Neuronal stem cell (in vitro differentiated cells): Measurements from ENCODE around the gene ACTRT2.
A peak's percentile ranks its signal among the peaks of the same experiment; 100 is the strongest.

ENCODE experiments used
- DNase-seq: peaks from one replicate; pipeline ENCODE4 v3.0.0-alpha.2; 2013; ENCODE audit warnings: low spot score
- H2AFZ ChIP-seq: one replicate; pipeline ENCODE4 v1.6.1; 2013; ENCODE audit warnings: mild to moderate bottlenecking, low read length, inconsistent platforms
- H2AK5ac ChIP-seq: 2 replicates; pipeline ENCODE4 v1.6.1; 2013; ENCODE audit warnings: low read depth, mild to moderate bottlenecking, inconsistent platforms, low read length, moderate library complexity, mixed read lengths
- H2BK120ac ChIP-seq: 2 replicates; pipeline ENCODE4 v1.6.1; 2013; ENCODE audit warnings: low read depth, mild to moderate bottlenecking, inconsistent platforms, low read length, moderate library complexity, mixed read lengths
- H2BK12ac ChIP-seq: one replicate; pipeline ENCODE4 v1.6.1; 2013; ENCODE audit warnings: low read length, inconsistent platforms
- H2BK15ac ChIP-seq: 2 replicates; pipeline ENCODE4 v1.6.1; 2013; ENCODE audit warnings: mild to moderate bottlenecking, low read length, inconsistent platforms, mixed read lengths
- H2BK5ac ChIP-seq: one replicate; pipeline ENCODE4 v1.6.1; 2013; ENCODE audit warnings: inconsistent platforms, mild to moderate bottlenecking, low read length, moderate library complexity
- H3K14ac ChIP-seq: one replicate; pipeline ENCODE4 v1.6.1; 2013; ENCODE audit warnings: low read length, inconsistent platforms
- H3K18ac ChIP-seq: 2 replicates; pipeline ENCODE4 v1.6.1; 2013; ENCODE audit warnings: low read length, inconsistent platforms
- H3K23ac ChIP-seq: 2 replicates; pipeline ENCODE4 v1.6.1; 2013; ENCODE audit warnings: low read depth, mild to moderate bottlenecking, mixed read lengths, low read length, inconsistent platforms; ENCODE audit not compliant: poor library complexity
- H3K27ac ChIP-seq: replicated peaks from 3 replicates; pipeline ENCODE4 v1.5.1; 2013; ENCODE audit warnings: low read length, inconsistent platforms
- H3K27me3 ChIP-seq, 3 experiments: 2 replicates each; pipeline ENCODE4 v1.6.1; 2013; ENCODE audit warnings: low read length in 3 of 3, mild to moderate bottlenecking in 2 of 3, inconsistent platforms in 1 of 3, low read depth in 1 of 3, mixed read lengths in 1 of 3, moderate library complexity in 1 of 3; ENCODE audit not compliant: control insufficient read depth in 3 of 3, insufficient read depth in 3 of 3
- H3K36me3 ChIP-seq, 2 donors: replicated peaks in 1 of 2; 2 replicates each; pipeline ENCODE4 v1.6.1; 2013; ENCODE audit warnings: low read length in 2 of 2; ENCODE audit not compliant: control insufficient read depth in 2 of 2, insufficient read depth in 2 of 2
- H3K4ac ChIP-seq: 2 replicates; pipeline ENCODE4 v1.6.1; 2013; ENCODE audit warnings: inconsistent platforms, mild to moderate bottlenecking, low read length, moderate library complexity
- H3K4me1 ChIP-seq, 2 donors: 1 replicate in 1 of 2; 2 replicates in 1 of 2; pipeline ENCODE4 v1.6.1; 2013; ENCODE audit warnings: low read length in 2 of 2, low read depth in 1 of 2; ENCODE audit not compliant: control insufficient read depth in 2 of 2, insufficient read depth in 1 of 2
- H3K4me2 ChIP-seq: one replicate; pipeline ENCODE4 v1.6.1; 2013; ENCODE audit warnings: mild to moderate bottlenecking, low read length, inconsistent platforms; ENCODE audit not compliant: insufficient read depth, poor library complexity, severe bottlenecking
- H3K4me3 ChIP-seq, 2 donors: 2 replicates each; pipeline ENCODE4 v1.5.1; 2013; ENCODE audit warnings: low read length in 2 of 2, mild to moderate bottlenecking in 2 of 2, inconsistent platforms in 1 of 2, moderate library complexity in 1 of 2
- H3K79me1 ChIP-seq: one replicate; pipeline ENCODE4 v1.6.1; 2013; ENCODE audit warnings: low read depth, mild to moderate bottlenecking, inconsistent platforms, low read length, moderate library complexity
- H3K9ac ChIP-seq: one replicate; pipeline ENCODE4 v1.6.1; 2013; ENCODE audit warnings: mild to moderate bottlenecking, low read depth, low read length, inconsistent platforms; ENCODE audit not compliant: poor library complexity
- H3K9me3 ChIP-seq, 2 donors: replicated peaks in 1 of 2; 2 replicates each; pipeline versions ENCODE3 to v1.6.1; 2013; ENCODE audit warnings: low read length in 2 of 2, mild to moderate bottlenecking in 2 of 2, inconsistent platforms in 1 of 2, low read depth in 1 of 2, mixed read lengths in 1 of 2, moderate library complexity in 1 of 2; ENCODE audit not compliant: control insufficient read depth in 2 of 2, insufficient read depth in 1 of 2
- H4K8ac ChIP-seq: one replicate; pipeline ENCODE4 v1.6.1; 2013; ENCODE audit warnings: low read depth, mild to moderate bottlenecking, inconsistent platforms, low read length, moderate library complexity
- H4K91ac ChIP-seq: one replicate; pipeline ENCODE4 v1.6.1; 2013; ENCODE audit warnings: low read length, low read depth, mild to moderate bottlenecking, inconsistent platforms; ENCODE audit not compliant: poor library complexity
- WGBS, 2 donors: extraction: QIAGEN DNeasy Blood & Tissue Kit; methylation state at CpG; one replicate each; pipeline ENCODE4 v1.1.7; 2013; ENCODE audit warnings: missing lambda C conversion rate in 2 of 2, mixed read lengths in 1 of 2; ENCODE audit not compliant: insufficient read length in 2 of 2, insufficient replicate concordance in 1 of 2; ENCODE audit errors: extremely low coverage in 2 of 2; 5-methylcytosine and 5-hydroxymethylcytosine counted together

The ACTRT2 gene

DNA sequence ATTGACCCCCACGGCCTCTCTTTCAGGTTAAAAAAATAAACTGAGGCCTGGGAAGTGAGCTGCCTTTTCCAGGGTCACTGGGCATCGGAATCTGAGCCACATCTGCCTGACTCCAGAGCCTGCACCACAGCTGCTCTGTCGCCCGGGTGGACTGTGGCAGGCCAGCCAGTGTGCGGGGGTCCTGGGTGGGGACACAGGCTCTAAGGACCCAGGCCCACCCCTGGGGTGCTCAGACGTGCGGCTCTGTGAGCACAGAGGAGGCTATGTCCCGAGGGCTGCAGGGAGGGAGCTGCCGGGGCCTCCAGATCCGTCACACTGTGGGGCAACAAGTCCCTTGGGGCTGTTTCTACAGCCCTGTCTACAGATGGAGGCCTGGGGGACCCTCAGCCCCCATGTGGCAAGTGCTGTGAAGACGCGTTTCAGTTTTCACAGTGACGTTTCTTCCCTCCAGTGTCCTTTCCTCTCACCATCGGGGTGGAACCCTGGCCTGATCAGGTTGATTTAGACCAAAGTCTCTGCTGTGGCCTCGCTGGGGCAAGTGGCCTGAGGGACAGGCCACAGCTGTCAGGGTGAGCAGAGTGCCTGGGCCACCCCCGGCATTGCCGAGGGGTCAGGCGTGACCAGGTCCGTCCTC lies 39.2 kb upstream of the ACTRT2 start:
- peak overlapping the region in 1 of 2 donors; percentile 20 for H3K4me3 ChIP-seq
- no CpG with 5 or more reads among the region's 19 CpGs for WGBS, 2 donors
- H3K23ac ChIP-seq, result no peak overlapping the region
- H3K27ac ChIP-seq, result no peak overlapping the region
- no peaks in the 10 kb centered on the region for H3K36me3 ChIP-seq
- H3K14ac ChIP-seq, result no peak overlapping the region
- peaks cover 0 to 3% of the 10 kb centered on the region in 2 donors for H3K4me1 ChIP-seq
- peak overlapping the region; percentile 26 for H2BK5ac ChIP-seq
- H3K18ac ChIP-seq, result peak overlapping the region; percentile 90
- H3K4me2 ChIP-seq, result no peak overlapping the region
- no peak overlapping the region for H4K91ac ChIP-seq
- peaks cover 3% of the 10 kb centered on the region for H3K79me1 ChIP-seq
- no peak overlapping the region for H3K4ac ChIP-seq
- DNase-seq, result no peak
- H4K8ac ChIP-seq, result no peak overlapping the region
- H3K9ac ChIP-seq, result no peak overlapping the region
- peak overlapping the region; percentile 7 for H2BK15ac ChIP-seq
- peaks cover 0 to 47% (median 0%) of the 10 kb centered on the region in 3 experiments for H3K27me3 ChIP-seq
- H2BK12ac ChIP-seq, result peak overlapping the region; percentile 34
- H2AFZ ChIP-seq, result no peak overlapping the region
- peaks cover 0 to 2% of the 10 kb centered on the region in 2 donors for H3K9me3 ChIP-seq
- peak overlapping the region; percentile 12 for H2AK5ac ChIP-seq
- H2BK120ac ChIP-seq, result no peak overlapping the region

DNA sequence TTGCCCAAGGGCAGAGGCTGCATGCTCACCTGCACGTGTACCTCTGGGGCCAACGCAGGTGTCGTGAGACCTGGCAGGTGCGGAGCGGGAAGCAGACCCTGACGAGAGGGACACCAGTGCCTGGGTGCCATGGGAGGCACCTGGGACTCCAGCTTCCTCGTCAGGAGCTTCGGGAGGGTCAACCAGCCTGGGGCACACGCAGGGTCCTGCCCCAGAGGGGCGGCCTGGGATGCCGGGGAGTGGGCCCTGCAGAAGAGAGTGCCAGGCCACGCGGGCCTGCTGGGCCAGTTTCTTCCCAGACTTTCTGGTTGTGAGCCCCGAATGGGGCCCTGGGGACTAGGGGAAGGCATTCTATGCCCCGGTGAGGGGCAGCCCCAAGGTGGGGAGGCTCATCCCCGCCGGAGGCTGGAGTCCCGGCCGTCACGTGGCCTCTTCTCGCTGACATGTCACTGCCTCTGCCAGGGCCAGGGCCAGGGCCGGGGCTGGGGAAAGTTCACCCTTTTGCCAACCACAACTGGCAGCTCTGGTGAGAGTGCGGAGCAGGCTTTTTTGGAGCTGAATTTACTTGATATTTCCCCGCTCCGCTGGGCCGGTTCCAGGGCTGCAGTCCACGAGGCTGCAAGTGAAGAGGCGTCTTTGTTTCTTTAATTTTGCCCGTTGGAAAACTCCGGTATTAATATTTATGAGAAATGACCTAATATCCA lies 38.5 kb upstream of the ACTRT2 start:
- H2BK120ac ChIP-seq, result no peak overlapping the region
- peak overlapping the region; percentile 12 for H2AK5ac ChIP-seq
- no peak overlapping the region for H3K27ac ChIP-seq
- DNase-seq, result no peak
- H2BK5ac ChIP-seq, result no peak overlapping the region
- H3K18ac ChIP-seq, result peak overlapping the region; percentile 90
- no peak overlapping the region for H3K4me2 ChIP-seq
- peak overlapping the region in 1 of 2 donors; percentile 20 for H3K4me3 ChIP-seq
- peak overlapping the region; percentile 34 for H2BK12ac ChIP-seq
- no peak overlapping the region for H3K23ac ChIP-seq
- no CpG with 5 or more reads among the region's 30 CpGs for WGBS, 2 donors
- H3K4ac ChIP-seq, result no peak overlapping the region
- no peak overlapping the region for H4K91ac ChIP-seq
- peaks cover 0 to 2% of the 10 kb centered on the region in 2 donors for H3K9me3 ChIP-seq
- H2BK15ac ChIP-seq, result peak overlapping the region; percentile 7
- H3K14ac ChIP-seq, result no peak overlapping the region
- H3K36me3 ChIP-seq, result no peaks in the 10 kb centered on the region
- H3K27me3 ChIP-seq, result peaks cover 0 to 47% (median 0%) of the 10 kb centered on the region in 3 experiments
- H3K79me1 ChIP-seq, result no peaks in the 10 kb centered on the region
- H3K9ac ChIP-seq, result no peak overlapping the region
- no peak overlapping the region for H4K8ac ChIP-seq
- peaks cover 0 to 3% of the 10 kb centered on the region in 2 donors for H3K4me1 ChIP-seq
- no peak overlapping the region for H2AFZ ChIP-seq

DNA sequence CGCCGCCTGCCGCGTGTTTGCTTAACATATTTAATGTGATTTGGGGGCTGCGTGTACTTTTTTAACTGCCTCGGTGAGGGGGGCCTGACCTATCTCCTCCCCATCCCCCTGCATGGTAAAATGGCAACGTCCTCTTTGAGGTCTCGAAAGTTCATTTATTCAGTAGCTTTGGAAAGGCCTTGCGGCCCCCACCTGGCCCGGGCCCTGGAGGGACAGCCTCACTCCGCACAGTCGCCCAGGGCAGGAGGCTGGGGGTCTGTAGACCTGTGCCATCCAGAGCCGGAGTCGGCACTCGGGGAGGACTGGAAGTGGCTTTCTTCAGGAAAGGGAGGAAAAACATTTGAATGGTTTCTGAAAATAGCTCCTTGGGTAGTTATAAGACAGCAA lies 38.0 kb upstream of the ACTRT2 start:
- H3K14ac ChIP-seq, result no peak overlapping the region
- no peak overlapping the region for H3K4me3 ChIP-seq
- H2AFZ ChIP-seq, result no peak overlapping the region
- no CpG with 5 or more reads among the region's 15 CpGs for WGBS, 2 donors
- no peak overlapping the region for H2BK12ac ChIP-seq
- DNase-seq, result no peak
- H3K27me3 ChIP-seq, result peaks cover 0 to 47% (median 0%) of the 10 kb centered on the region in 3 experiments
- no peak overlapping the region for H3K18ac ChIP-seq
- H2BK5ac ChIP-seq, result no peak overlapping the region
- no peak overlapping the region for H3K4ac ChIP-seq
- H3K36me3 ChIP-seq, result no peaks in the 10 kb centered on the region
- H4K8ac ChIP-seq, result no peak overlapping the region
- H3K79me1 ChIP-seq, result no peaks in the 10 kb centered on the region
- no peak overlapping the region for H2BK15ac ChIP-seq
- H4K91ac ChIP-seq, result no peak overlapping the region
- no peak overlapping the region for H2BK120ac ChIP-seq
- peaks cover 0 to 4% of the 10 kb centered on the region in 2 donors for H3K4me1 ChIP-seq
- no peak overlapping the region for H3K23ac ChIP-seq
- H3K9me3 ChIP-seq, result peaks cover 0 to 2% of the 10 kb centered on the region in 2 donors
- H3K9ac ChIP-seq, result no peak overlapping the region
- no peak overlapping the region for H3K4me2 ChIP-seq
- H3K27ac ChIP-seq, result no peak overlapping the region
- no peak overlapping the region for H2AK5ac ChIP-seq

GRCh38 chr1:2983706-2984398 lies 37.4 kb upstream of the ACTRT2 start:
- H3K27me3 ChIP-seq, result peaks cover 0 to 47% (median 0%) of the 10 kb centered on the region in 3 experiments
- peaks cover 0 to 4% of the 10 kb centered on the region in 2 donors for H3K4me1 ChIP-seq
- no peak overlapping the region for H3K4me3 ChIP-seq
- no peak overlapping the region for H3K4me2 ChIP-seq
- H2BK5ac ChIP-seq, result no peak overlapping the region
- no peak overlapping the region for H4K91ac ChIP-seq
- no peak overlapping the region for H2BK120ac ChIP-seq
- H3K36me3 ChIP-seq, result no peaks in the 10 kb centered on the region
- H2AFZ ChIP-seq, result no peak overlapping the region
- peaks cover 0 to 2% of the 10 kb centered on the region in 2 donors for H3K9me3 ChIP-seq
- no peak overlapping the region for H3K4ac ChIP-seq
- no peak overlapping the region for H4K8ac ChIP-seq
- no peak for DNase-seq
- no peak overlapping the region for H3K23ac ChIP-seq
- H2AK5ac ChIP-seq, result peak overlapping the region; percentile 44
- H3K27ac ChIP-seq, result no peak overlapping the region
- no peak overlapping the region for H2BK12ac ChIP-seq
- no peak overlapping the region for H3K9ac ChIP-seq
- no CpG with 5 or more reads among the region's 21 CpGs for WGBS, 2 donors
- peak overlapping the region; percentile 62 for H3K18ac ChIP-seq
- no peaks in the 10 kb centered on the region for H3K79me1 ChIP-seq
- H3K14ac ChIP-seq, result peak overlapping the region; percentile 5
- H2BK15ac ChIP-seq, result peak overlapping the region; percentile 60
